ENCODE results near the gene LRP4. TPM values are rescaled to one million over a fixed set of nuclear protein-coding genes. Genes with fewer than 3 reads are reported as not detected.

The LRP4 gene
- total RNA-seq, 1 experiment from 2014 or later: 0.87 TPM

DNA sequence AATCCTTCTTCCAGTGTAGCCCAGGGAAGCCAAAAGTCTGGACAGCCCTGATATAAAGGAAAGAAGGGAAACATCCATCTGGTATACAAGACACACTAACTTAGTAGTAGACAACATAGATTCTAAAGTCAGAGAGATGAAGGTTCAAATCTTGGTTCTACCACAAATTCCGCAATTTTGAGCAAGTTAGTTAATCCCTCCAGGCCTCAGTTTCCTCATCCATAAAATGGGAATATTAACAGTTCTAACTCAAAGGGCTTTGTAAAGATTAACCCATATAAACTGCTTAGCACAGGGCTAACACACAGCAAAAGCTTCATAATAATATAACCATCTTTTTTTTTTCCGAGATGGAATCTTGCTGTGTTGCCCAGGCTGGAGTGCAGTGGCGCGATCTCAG lies 10.7 kb downstream of the LRP4 start:
- no peak overlapping the region for H3K27ac ChIP-seq (ENCODE audit: low read length)
- TF ChIP-seq, protein P1, sequence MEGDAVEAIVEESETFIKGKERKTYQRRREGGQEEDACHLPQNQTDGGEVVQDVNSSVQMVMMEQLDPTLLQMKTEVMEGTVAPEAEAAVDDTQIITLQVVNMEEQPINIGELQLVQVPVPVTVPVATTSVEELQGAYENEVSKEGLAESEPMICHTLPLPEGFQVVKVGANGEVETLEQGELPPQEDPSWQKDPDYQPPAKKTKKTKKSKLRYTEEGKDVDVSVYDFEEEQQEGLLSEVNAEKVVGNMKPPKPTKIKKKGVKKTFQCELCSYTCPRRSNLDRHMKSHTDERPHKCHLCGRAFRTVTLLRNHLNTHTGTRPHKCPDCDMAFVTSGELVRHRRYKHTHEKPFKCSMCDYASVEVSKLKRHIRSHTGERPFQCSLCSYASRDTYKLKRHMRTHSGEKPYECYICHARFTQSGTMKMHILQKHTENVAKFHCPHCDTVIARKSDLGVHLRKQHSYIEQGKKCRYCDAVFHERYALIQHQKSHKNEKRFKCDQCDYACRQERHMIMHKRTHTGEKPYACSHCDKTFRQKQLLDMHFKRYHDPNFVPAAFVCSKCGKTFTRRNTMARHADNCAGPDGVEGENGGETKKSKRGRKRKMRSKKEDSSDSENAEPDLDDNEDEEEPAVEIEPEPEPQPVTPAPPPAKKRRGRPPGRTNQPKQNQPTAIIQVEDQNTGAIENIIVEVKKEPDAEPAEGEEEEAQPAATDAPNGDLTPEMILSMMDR (conservative IDR thresholded peaks at IDR 0.05; ENCODE audit: low read depth, low read length): no peak
- no peak for TF ChIP-seq EZH2 (IDR thresholded peaks at IDR 0.05; ENCODE audit: low read length, unreplicated experiment)
- TF ChIP-seq EZH2phosphoT487 (IDR thresholded peaks at IDR 0.05; ENCODE audit: borderline replicate concordance, low read length): no peak
- H4K20me1 ChIP-seq (ENCODE audit: low read length): no peaks in the 10 kb centered on the region
- no peaks in the 10 kb centered on the region for H3K79me2 ChIP-seq (ENCODE audit: low read length)
- no peaks in the 10 kb centered on the region for H3K4me1 ChIP-seq (ENCODE audit: insufficient read depth, low read length)
- DNase-seq (no peak), ATAC-seq (no peak)
- H3K4me2 ChIP-seq (ENCODE audit: low read length): no peak overlapping the region
- no peak overlapping the region for H3K9ac ChIP-seq (ENCODE audit: low read length)
- CTCF ChIA-PET: no interaction called here
- no peaks in the 10 kb centered on the region for H3K9me2 ChIP-seq (replicated peaks; ENCODE audit: low read length)
- intact Hi-C loops (cut with micrococcal nuclease): no loop called here
- no peak overlapping the region for H2AFZ ChIP-seq (ENCODE audit: low read length)
- H3F3A ChIP-seq (ENCODE audit: low read length, unreplicated experiment): no peaks in the 10 kb centered on the region
- no peaks in the 10 kb centered on the region for H3K36me3 ChIP-seq (ENCODE audit: low read depth, low read length)
- POLR2A ChIA-PET (ENCODE audit: unreplicated experiment): no interaction called here
- H3K27me3 ChIP-seq (ENCODE audit: low read length): no peaks in the 10 kb centered on the region
- BruUV-seq (replicated peaks): no TSS peak
- H3K4me3 ChIP-seq (ENCODE audit: low read length): no peak overlapping the region
- H3K9me3 ChIP-seq (ENCODE audit: low read length): no peaks in the 10 kb centered on the region

DNA sequence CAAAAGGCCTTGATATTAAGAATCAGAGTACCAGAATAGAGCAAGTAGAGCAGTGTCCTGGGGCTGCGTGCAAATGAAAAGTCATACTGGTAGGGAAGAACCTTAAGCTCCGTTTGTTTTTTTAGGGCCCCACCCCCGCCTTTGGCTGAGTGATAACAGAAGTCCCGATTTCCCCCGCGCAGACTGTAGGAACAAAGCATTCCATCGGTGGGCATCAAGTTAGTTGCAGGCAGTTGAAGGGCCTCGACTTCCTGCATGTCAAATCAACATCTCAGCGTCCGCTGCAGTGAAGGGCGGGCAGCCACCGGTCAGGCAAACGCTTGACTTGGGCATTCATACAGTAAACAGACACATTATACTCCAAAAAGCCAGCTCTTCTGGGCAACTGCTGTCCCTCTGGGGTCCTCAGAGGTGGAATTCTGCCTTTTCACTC lies 11.7 kb downstream of the LRP4 start:
- H2AFZ ChIP-seq (ENCODE audit: low read length): no peak overlapping the region
- H4K20me1 ChIP-seq (ENCODE audit: low read length): no peaks in the 10 kb centered on the region
- no TSS peak for BruUV-seq (replicated peaks)
- no peaks in the 10 kb centered on the region for H3K79me2 ChIP-seq (ENCODE audit: low read length)
- no peak overlapping the region for H3K4me2 ChIP-seq (ENCODE audit: low read length)
- H3K27me3 ChIP-seq (ENCODE audit: low read length): no peaks in the 10 kb centered on the region
- H3K9me3 ChIP-seq (ENCODE audit: low read length): no peaks in the 10 kb centered on the region
- H3K36me3 ChIP-seq (ENCODE audit: low read depth, low read length): no peaks in the 10 kb centered on the region
- CTCF ChIA-PET: interaction anchor here (0.6 kb wide), 1 partner anchor 11 kb away, joined by 3 read pairs; no protein-coding TSS in a partner anchor
- TF ChIP-seq EZH2phosphoT487 (IDR thresholded peaks at IDR 0.05; ENCODE audit: borderline replicate concordance, low read length) (no peak), EZH2 (IDR thresholded peaks at IDR 0.05; ENCODE audit: low read length, unreplicated experiment) (no peak)
- TF ChIP-seq, protein P1 (conservative IDR thresholded peaks at IDR 0.05; ENCODE audit: low read depth, low read length): no peak
- H3K9ac ChIP-seq (ENCODE audit: low read length): no peak overlapping the region
- POLR2A ChIA-PET (ENCODE audit: unreplicated experiment): interaction anchor here (0.6 kb wide), 1 partner anchor 263 kb away, joined by 3 read pairs; no protein-coding TSS in a partner anchor
- no peaks in the 10 kb centered on the region for H3K9me2 ChIP-seq (replicated peaks; ENCODE audit: low read length)
- DNase-seq (no peak), ATAC-seq (no peak)
- H3K4me3 ChIP-seq (ENCODE audit: low read length): no peak overlapping the region
- H3K4me1 ChIP-seq (ENCODE audit: insufficient read depth, low read length): no peaks in the 10 kb centered on the region
- no peaks in the 10 kb centered on the region for H3F3A ChIP-seq (ENCODE audit: low read length, unreplicated experiment)
- no peak overlapping the region for H3K27ac ChIP-seq (ENCODE audit: low read length)
- intact Hi-C loops (cut with micrococcal nuclease): no loop called here

GRCh38 chr11:46905806-46906205 lies 12.5 kb downstream of the LRP4 start:
- Histone ChIP-seq H3F3A (ENCODE audit: low read length, unreplicated experiment) (no peaks in the 10 kb centered on the region), H3K4me3 (ENCODE audit: low read length) (no peak overlapping the region), H3K4me1 (ENCODE audit: insufficient read depth, low read length) (no peaks in the 10 kb centered on the region), H3K36me3 (ENCODE audit: low read depth, low read length) (no peaks in the 10 kb centered on the region), H3K79me2 (ENCODE audit: low read length) (no peaks in the 10 kb centered on the region), H3K9ac (ENCODE audit: low read length) (no peak overlapping the region), H2AFZ (ENCODE audit: low read length) (no peak overlapping the region), H3K9me3 (ENCODE audit: low read length) (no peaks in the 10 kb centered on the region), H3K9me2 (replicated peaks; ENCODE audit: low read length) (no peaks in the 10 kb centered on the region), H3K27ac (ENCODE audit: low read length) (no peak overlapping the region), H3K4me2 (ENCODE audit: low read length) (no peak overlapping the region), H3K27me3 (ENCODE audit: low read length) (no peaks in the 10 kb centered on the region), H4K20me1 (ENCODE audit: low read length) (no peaks in the 10 kb centered on the region)
- no peak for ATAC-seq
- no TSS peak for BruUV-seq (replicated peaks)
- intact Hi-C loops (cut with micrococcal nuclease): no loop called here
- ChIA-PET CTCF (no interaction called here), POLR2A (ENCODE audit: unreplicated experiment) (no interaction called here)
- DNase-seq: no peak
- TF ChIP-seq, protein P1 (conservative IDR thresholded peaks at IDR 0.05; ENCODE audit: low read depth, low read length): no peak
- TF ChIP-seq EZH2phosphoT487 (IDR thresholded peaks at IDR 0.05; ENCODE audit: borderline replicate concordance, low read length) (no peak), EZH2 (IDR thresholded peaks at IDR 0.05; ENCODE audit: low read length, unreplicated experiment) (no peak)

Data from PC-3 (cell line).